SK-N-SH (cell line): ENCODE data around the gene WBP2. TPM values are rescaled to one million over a fixed set of nuclear protein-coding genes. Genes with fewer than 3 reads are reported as not detected.
A peak's percentile ranks its signal among the peaks of the same experiment; 100 is the strongest.

Source experiments
- CTCF ChIA-PET: fragments of 300-600, 350-600 bp; formaldehyde crosslinking; extraction: SDS; loops from one replicate; lab custom pipeline; 2021; lab: Yijun Ruan, JAX
- POLR2A ChIA-PET: fragments of 350-600 bp; sonication (Branson Sonifier 250); formaldehyde crosslinking; extraction: SDS; loops from one replicate; lab custom pipeline; 2020; ENCODE audit warnings: antibody characterized with exemption, inconsistent platforms; lab: Yijun Ruan, JAX
- DNase-seq: peaks from one replicate; pipeline ENCODE4 v3.0.0; 2012
- H2AFZ ChIP-seq: fragments of 200-600 bp; sonication (generic); 2 replicates; pipeline ENCODE4 v1.8.1; 2016; ENCODE audit warnings: antibody characterized with exemption, mild to moderate bottlenecking, low read depth
- H3F3A ChIP-seq: fragments of 200-600 bp; sonication (generic); replicated peaks from 2 replicates; pipeline ENCODE3; 2016; ENCODE audit warnings: antibody characterized with exemption, mild to moderate bottlenecking; ENCODE audit not compliant: insufficient read depth
- H3K27ac ChIP-seq, 2 experiments: fragments of 200-500 bp in 1 of 2; fragments of 200-600 bp in 1 of 2; sonication (Bioruptor generic) in 1 of 2; sonication (generic), shearing (Covaris generic) in 1 of 2; 2 replicates each; pipeline versions ENCODE4 v1.5.1 to v1.6.1; 2014 to 2016; ENCODE audit warnings: low read depth in 2 of 2, inconsistent platforms in 1 of 2, low read length in 1 of 2, mild to moderate bottlenecking in 1 of 2, mixed read lengths in 1 of 2
- H3K27me3 ChIP-seq: fragments of 200-600 bp; sonication (generic), shearing (Covaris generic); 2 replicates; pipeline ENCODE4 v1.6.1; 2016; ENCODE audit warnings: mixed run types; ENCODE audit not compliant: insufficient read depth
- H3K36me3 ChIP-seq, 2 experiments: fragments of 200-500 bp in 1 of 2; fragments of 200-600 bp in 1 of 2; sonication (Bioruptor generic) in 1 of 2; sonication (generic) in 1 of 2; replicated peaks in 1 of 2; 2 replicates each; pipeline versions ENCODE3 to v1.5.1; 2014 to 2016; ENCODE audit warnings: low read length in 1 of 2, mild to moderate bottlenecking in 1 of 2; ENCODE audit not compliant: insufficient read depth in 2 of 2, control insufficient read depth in 1 of 2
- H3K4me1 ChIP-seq, 2 experiments: fragments of 200-500 bp in 1 of 2; fragments of 200-600 bp in 1 of 2; sonication (Bioruptor generic) in 1 of 2; sonication (generic), shearing (Covaris generic) in 1 of 2; 2 replicates each; pipeline versions ENCODE4 v1.5.1 to v1.6.1; 2014 to 2016; ENCODE audit warnings: low read depth in 1 of 2, low read length in 1 of 2, mixed run types in 1 of 2; ENCODE audit not compliant: insufficient read depth in 2 of 2, control insufficient read depth in 1 of 2
- H3K4me2 ChIP-seq: fragments of 200-600 bp; sonication (generic), shearing (Covaris generic); 2 replicates; pipeline ENCODE4 v1.6.1; 2017; ENCODE audit warnings: mixed run types
- H3K4me3 ChIP-seq, 2 experiments: fragments of 200-500 bp in 1 of 2; fragments of 200-600 bp in 1 of 2; sonication (Bioruptor generic) in 1 of 2; sonication (generic), shearing (Covaris generic) in 1 of 2; 2 replicates each; pipeline versions ENCODE4 v1.5.1 to v1.8.1; 2014 to 2016; ENCODE audit warnings: low read depth in 2 of 2, inconsistent platforms in 1 of 2, low read length in 1 of 2, mild to moderate bottlenecking in 1 of 2, mixed read lengths in 1 of 2, moderate library complexity in 1 of 2
- H3K79me2 ChIP-seq: fragments of 200-600 bp; sonication (generic); 2 replicates; pipeline ENCODE4 v1.8.1; 2017; ENCODE audit warnings: mild to moderate bottlenecking; ENCODE audit not compliant: insufficient read depth
- H3K9ac ChIP-seq: fragments of 200-600 bp; sonication (generic); 2 replicates; pipeline ENCODE4 v1.6.1; 2017; ENCODE audit warnings: mixed run types
- H3K9me2 ChIP-seq: fragments of 200-600 bp; sonication (generic); 2 replicates; pipeline ENCODE4 v1.6.1; 2017; ENCODE audit warnings: mixed run types
- H3K9me3 ChIP-seq: fragments of 200-600 bp; sonication (generic); 2 replicates; pipeline ENCODE4 v1.6.1; 2017; ENCODE audit warnings: mixed run types, mild to moderate bottlenecking, moderate library complexity
- H4K20me1 ChIP-seq: fragments of 200-600 bp; sonication (generic); 2 replicates; pipeline ENCODE4 v1.6.1; 2017; ENCODE audit warnings: mild to moderate bottlenecking, mixed run types; ENCODE audit not compliant: insufficient read depth
- CHD2 ChIP-seq: fragments of 150-350 bp; IDR thresholded peaks from 2 replicates; pipeline ENCODE4 v1.6.1; 2018; ENCODE audit warnings: low read length; ENCODE audit not compliant: partially characterized antibody
- EP300 ChIP-seq, 2 experiments: IDR thresholded peaks; 2 replicates each; pipeline versions ENCODE4 v1.4.0 to v1.6.1; 2012; ENCODE audit warnings: borderline replicate concordance in 1 of 2, low read depth in 1 of 2, low read length in 1 of 2
- EZH2phosphoT487 ChIP-seq: fragments of 200-600 bp; sonication (generic); IDR thresholded peaks from 2 replicates; pipeline ENCODE4 v1.6.1; 2017; ENCODE audit warnings: low read depth, mixed run types, mild to moderate bottlenecking, antibody characterized with exemption, moderate library complexity, borderline replicate concordance
- FOSL2 ChIP-seq: IDR thresholded peaks from 2 replicates; pipeline ENCODE4 v1.4.0; 2012; ENCODE audit warnings: low read depth, mild to moderate bottlenecking, moderate library complexity, borderline replicate concordance
- JUND ChIP-seq: IDR thresholded peaks from 2 replicates; pipeline ENCODE4 v1.4.0; 2012
- MXI1 ChIP-seq: IDR thresholded peaks from 2 replicates; pipeline ENCODE4 v1.6.1; 2012; ENCODE audit warnings: mild to moderate bottlenecking, low read depth, low read length, improper control_type of control experiment
- NRF1 ChIP-seq: IDR thresholded peaks from 2 replicates; pipeline ENCODE4 v1.6.1; 2012; ENCODE audit warnings: low read depth, mild to moderate bottlenecking, low read length
- RAD21 ChIP-seq: IDR thresholded peaks from 2 replicates; pipeline ENCODE4 v1.6.1; 2012; ENCODE audit warnings: mild to moderate bottlenecking, low read length
- RFX5 ChIP-seq: IDR thresholded peaks from 2 replicates; pipeline ENCODE4 v1.6.1; 2012; ENCODE audit warnings: mild to moderate bottlenecking, improper control_type of control experiment, low read length
- TAF1 ChIP-seq: IDR thresholded peaks from 2 replicates; pipeline ENCODE4 v1.6.1; 2012; ENCODE audit warnings: low read depth, mild to moderate bottlenecking, low read length, moderate library complexity, borderline replicate concordance
- WGBS: methylation state at CpG from one replicate; pipeline ENCODE4 v1.1.6; 2017; ENCODE audit warnings: low lambda C conversion rate; 5-methylcytosine and 5-hydroxymethylcytosine counted together
- polyA plus RNA-seq, 3 experiments: library from polyadenylated mRNA; depleted of rRNA; stranded (reverse); fragments of >200 nt; gene quantifications; 2 replicates each; pipeline ENCODE4 v1.2.3, GENCODE V29; 2012
- TF ChIP-seq, protein P1 (sequence below): fragments of 150-350 bp; IDR thresholded peaks from 2 replicates; pipeline ENCODE4 v1.6.1; 2017; ENCODE audit warnings: antibody characterized with exemption, low read length, low read depth, borderline replicate concordance
- TF ChIP-seq, protein P2 (sequence below): IDR thresholded peaks from 2 replicates; pipeline ENCODE4 v1.4.0; 2012; ENCODE audit warnings: low read depth
- TF ChIP-seq, protein P3 (sequence below): fragments of 200-600 bp; sonication (generic); IDR thresholded peaks from 2 replicates; pipeline ENCODE4 v1.6.1; 2017; ENCODE audit warnings: antibody characterized with exemption, mild to moderate bottlenecking, moderate library complexity

WBP2 gene
- polyA plus RNA-seq, 1 of the 3 experiments (the other 2 are of a cell fraction), result 55.8 TPM

GRCh38 chr17:75878174-75878998, 23.3 kb upstream of the WBP2 start, which contains the start of gene TRIM47 (continued):
- TF ChIP-seq, protein P1, sequence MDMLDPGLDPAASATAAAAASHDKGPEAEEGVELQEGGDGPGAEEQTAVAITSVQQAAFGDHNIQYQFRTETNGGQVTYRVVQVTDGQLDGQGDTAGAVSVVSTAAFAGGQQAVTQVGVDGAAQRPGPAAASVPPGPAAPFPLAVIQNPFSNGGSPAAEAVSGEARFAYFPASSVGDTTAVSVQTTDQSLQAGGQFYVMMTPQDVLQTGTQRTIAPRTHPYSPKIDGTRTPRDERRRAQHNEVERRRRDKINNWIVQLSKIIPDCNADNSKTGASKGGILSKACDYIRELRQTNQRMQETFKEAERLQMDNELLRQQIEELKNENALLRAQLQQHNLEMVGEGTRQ, result no peak
- TF ChIP-seq FOSL2, result no peak
- no peak for TF ChIP-seq CHD2
- no peak for TF ChIP-seq EZH2phosphoT487
- no peak for TF ChIP-seq EP300 (IDR thresholded peaks at IDR 0.05; ENCODE audit: borderline replicate concordance in 1 of 2, low read depth in 1 of 2, low read length in 1 of 2)
- TF ChIP-seq RFX5, result no peak
- no peak for TF ChIP-seq JUND

- Histone ChIP-seq H3K36me3 (no peaks in the 10 kb centered on the region), H3K9me2 (no peaks in the 10 kb centered on the region), H3K4me1 (peaks cover 27 to 32% of the 10 kb centered on the region in 2 experiments; a peak in 3 of 4 replicates), H3K4me3 (peak overlapping the region; percentile 34 to 49), H4K20me1 (no peaks in the 10 kb centered on the region; the same call in 1 of the 2 replicates), H2AFZ (peak overlapping the region; percentile 74), H3F3A (peaks cover 33% of the 10 kb centered on the region)
- DNase-seq, result peak; percentile 93
- TF ChIP-seq RAD21, result peak; percentile 34; the same call in 1 of the 2 replicates
- TF ChIP-seq CHD2, result no peak
- TF ChIP-seq, protein P1, result no peak
- TF ChIP-seq, protein P2, sequence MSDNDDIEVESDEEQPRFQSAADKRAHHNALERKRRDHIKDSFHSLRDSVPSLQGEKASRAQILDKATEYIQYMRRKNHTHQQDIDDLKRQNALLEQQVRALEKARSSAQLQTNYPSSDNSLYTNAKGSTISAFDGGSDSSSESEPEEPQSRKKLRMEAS, result peak; percentile 78
- no peak for TF ChIP-seq TAF1
- TF ChIP-seq, protein P3, sequence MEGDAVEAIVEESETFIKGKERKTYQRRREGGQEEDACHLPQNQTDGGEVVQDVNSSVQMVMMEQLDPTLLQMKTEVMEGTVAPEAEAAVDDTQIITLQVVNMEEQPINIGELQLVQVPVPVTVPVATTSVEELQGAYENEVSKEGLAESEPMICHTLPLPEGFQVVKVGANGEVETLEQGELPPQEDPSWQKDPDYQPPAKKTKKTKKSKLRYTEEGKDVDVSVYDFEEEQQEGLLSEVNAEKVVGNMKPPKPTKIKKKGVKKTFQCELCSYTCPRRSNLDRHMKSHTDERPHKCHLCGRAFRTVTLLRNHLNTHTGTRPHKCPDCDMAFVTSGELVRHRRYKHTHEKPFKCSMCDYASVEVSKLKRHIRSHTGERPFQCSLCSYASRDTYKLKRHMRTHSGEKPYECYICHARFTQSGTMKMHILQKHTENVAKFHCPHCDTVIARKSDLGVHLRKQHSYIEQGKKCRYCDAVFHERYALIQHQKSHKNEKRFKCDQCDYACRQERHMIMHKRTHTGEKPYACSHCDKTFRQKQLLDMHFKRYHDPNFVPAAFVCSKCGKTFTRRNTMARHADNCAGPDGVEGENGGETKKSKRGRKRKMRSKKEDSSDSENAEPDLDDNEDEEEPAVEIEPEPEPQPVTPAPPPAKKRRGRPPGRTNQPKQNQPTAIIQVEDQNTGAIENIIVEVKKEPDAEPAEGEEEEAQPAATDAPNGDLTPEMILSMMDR, result peak; percentile 15; the same call in 1 of the 2 replicates
- TF ChIP-seq MXI1, result peak; percentile 74
- peak; percentile 46 for TF ChIP-seq NRF1
- TF ChIP-seq, all 33 proteins: peak for 5
- Histone ChIP-seq H3K79me2 (no peaks in the 10 kb centered on the region), H3K27me3 (no peaks in the 10 kb centered on the region), H3K27ac (peak overlapping the region in 1 of 2 experiments; percentile 87; a peak in 1 of 4 replicates), H3K9ac (no peak overlapping the region; the same call in 1 of the 2 replicates), H3K4me2 (peak overlapping the region; percentile 76), H3K9me3 (no peaks in the 10 kb centered on the region)
- ChIA-PET POLR2A (interaction anchor here (1.0 to 2.2 kb wide), 3 partner anchors 9 to 22 kb away, joined by 4 to 9 read pairs (median 4); partner anchors contain the start of gene WBP2), CTCF (interaction anchor here (0.6 to 15.4 kb wide), 21 partner anchors 10 to 130 kb away, joined by 3 to 214 read pairs (median 5); partner anchors contain the start of genes ACOX1, MRPL38, TEN1 and TRIM65)
- 7% methylated on average over 11 of the region's 56 CpGs for WGBS
These were observed 22.6 kb upstream of the WBP2 start for GRCh38 chr17:75877752-75878173.
